ENCODE measurements around the gene CD101. TPM values are rescaled to one million over a fixed set of nuclear protein-coding genes. Genes with fewer than 3 reads are reported as not detected.
A peak's percentile ranks its signal among the peaks of the same experiment; 100 is the strongest.

CD101 gene
- total RNA-seq = 1 to 10 TPM in 1 of 2 donors, under 1 TPM in 1; 0.26 to 2.1 TPM

DNA sequence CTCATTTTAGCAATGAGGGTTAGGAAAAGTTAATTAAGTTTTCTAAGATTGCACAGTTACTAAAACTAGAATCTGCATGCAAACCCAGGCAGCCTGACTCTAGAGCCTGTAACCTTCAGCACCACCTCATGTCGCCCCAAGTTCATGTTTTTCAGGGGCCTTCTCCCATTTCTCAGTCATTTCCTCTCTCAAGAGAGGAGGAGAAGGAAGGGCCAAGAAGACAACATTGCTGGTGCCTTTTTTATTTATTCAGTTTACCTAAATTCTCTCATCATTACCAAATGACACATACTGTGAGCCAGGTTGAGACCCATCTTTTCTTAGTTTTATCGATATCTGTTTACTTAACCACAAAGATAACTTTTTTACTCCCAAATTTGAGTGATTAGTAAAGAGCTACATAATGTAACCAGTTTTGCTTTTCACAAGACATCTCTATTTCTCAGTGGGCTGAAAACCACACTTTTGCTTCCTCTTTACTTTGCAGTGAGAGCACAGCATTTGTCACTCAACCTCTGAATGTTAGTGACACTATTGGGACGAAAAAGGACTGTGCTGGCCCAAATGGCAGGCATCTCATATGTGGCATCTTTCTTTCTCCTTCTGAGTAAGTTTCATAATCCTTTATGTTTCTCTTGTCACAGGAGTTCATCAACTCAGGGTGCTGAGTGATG, at the start of gene CD101:
Gene CD101, plus strand, starts transcription at position 507 of the 674 bp plus-strand sequence. Its CDS starts 58 bp downstream, at position 565.
- Mint-ChIP-seq H3K4me3 (peak within 1 kb of the TSS; percentile 51), H3K4me1 (peaks cover 26% of the 10 kb centered on the region), H3K27ac (peak within 1 kb of the TSS; percentile 73), H3K9me3 (peaks cover 4% of the 10 kb centered on the region), H3K27me3 (no peaks in the 10 kb centered on the region), H3K36me3 (ENCODE audit: low read depth) (no peaks in the 10 kb centered on the region)
- peak; percentile 97 for ATAC-seq (replicated peaks)

DNA sequence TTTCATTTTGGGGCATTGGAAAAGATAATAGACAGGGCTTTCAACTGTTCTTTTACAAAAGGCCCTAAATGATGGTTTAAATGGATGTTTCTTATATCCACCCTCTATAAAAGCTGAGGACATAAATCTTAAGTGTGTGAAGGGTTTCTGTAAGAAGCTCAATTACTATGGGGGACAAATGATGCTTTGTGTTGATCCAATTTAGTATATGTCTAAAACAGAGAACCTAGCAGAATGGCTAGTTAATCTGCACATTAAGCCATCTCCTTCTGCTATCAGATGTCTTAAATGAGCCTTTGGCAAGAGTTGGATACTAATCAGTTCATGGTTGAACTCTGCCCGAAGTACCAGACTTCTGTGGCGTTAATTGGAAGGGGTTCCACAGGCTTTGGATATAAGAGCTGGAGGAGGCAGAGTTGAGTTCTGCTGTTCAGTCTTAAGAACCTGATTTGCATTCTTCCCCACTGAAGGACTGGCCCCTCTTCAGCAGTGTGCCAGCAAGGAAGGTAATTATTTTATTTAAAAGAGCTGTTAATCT, 48.8 kb upstream of the CD101 start:
- H3K9me3 Mint-ChIP-seq = no peaks in the 10 kb centered on the region
- H3K36me3 Mint-ChIP-seq (ENCODE audit: low read depth) = peaks cover 5% of the 10 kb centered on the region
- no peak overlapping the region for H3K4me3 Mint-ChIP-seq
- no peak for ATAC-seq (replicated peaks)
- H3K27me3 Mint-ChIP-seq = no peaks in the 10 kb centered on the region
- no peak overlapping the region for H3K27ac Mint-ChIP-seq
- no peaks in the 10 kb centered on the region for H3K4me1 Mint-ChIP-seq

DNA sequence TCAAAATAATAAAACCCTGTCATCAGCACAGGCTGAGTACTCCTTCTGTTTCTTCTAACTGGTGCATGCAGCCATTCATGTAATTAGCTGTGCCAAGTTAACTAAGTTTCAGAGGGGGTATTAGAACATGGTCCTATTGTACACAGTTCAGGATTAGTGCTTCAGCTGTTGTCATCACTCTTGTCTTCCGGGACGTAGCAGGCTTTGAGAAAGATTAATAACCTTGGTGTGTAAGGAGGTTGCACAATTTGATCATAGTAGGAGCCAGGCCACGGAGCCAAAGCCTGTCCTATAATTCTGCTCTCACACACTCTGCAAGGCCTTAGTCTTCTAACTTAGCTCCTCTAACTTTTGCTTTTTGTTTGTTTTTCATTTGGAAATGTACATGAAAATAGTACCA, 47.1 kb upstream of the CD101 start:
- Mint-ChIP-seq H3K4me3 (no peak overlapping the region), H3K27me3 (no peaks in the 10 kb centered on the region), H3K36me3 (ENCODE audit: low read depth) (peaks cover 5% of the 10 kb centered on the region), H3K9me3 (no peaks in the 10 kb centered on the region), H3K4me1 (no peaks in the 10 kb centered on the region), H3K27ac (no peak overlapping the region)
- ATAC-seq (replicated peaks) = no peak

DNA sequence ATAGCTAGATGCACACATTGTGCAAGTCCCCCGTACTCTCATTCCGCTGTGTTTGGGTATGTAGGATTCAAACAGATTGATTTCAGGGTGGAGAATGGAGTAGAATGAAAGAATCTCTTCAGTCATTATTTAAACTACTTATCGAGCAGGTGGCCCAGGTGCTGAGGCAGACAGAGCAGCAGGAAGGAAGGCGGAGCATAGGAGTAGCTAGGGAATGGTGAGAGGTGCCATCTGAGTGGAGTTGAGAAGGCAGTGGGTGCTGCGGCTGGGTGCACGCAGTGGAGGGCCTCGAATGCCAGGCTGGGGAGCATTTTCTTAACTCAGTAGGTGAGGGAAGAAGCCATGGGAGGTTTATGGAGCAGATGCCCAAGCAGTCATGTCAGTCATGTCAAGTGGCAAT, 45.2 kb upstream of the CD101 start:
- Mint-ChIP-seq H3K36me3 (ENCODE audit: low read depth) (no peaks in the 10 kb centered on the region), H3K27ac (no peak overlapping the region), H3K4me3 (no peak overlapping the region), H3K9me3 (no peaks in the 10 kb centered on the region), H3K4me1 (no peaks in the 10 kb centered on the region), H3K27me3 (no peaks in the 10 kb centered on the region)
- ATAC-seq (replicated peaks) = no peak

- no peaks in the 10 kb centered on the region for H3K9me3 Mint-ChIP-seq
- H3K27me3 Mint-ChIP-seq = no peaks in the 10 kb centered on the region
- H3K27ac Mint-ChIP-seq = no peak overlapping the region
- no peak for ATAC-seq (replicated peaks)
- no peaks in the 10 kb centered on the region for H3K4me1 Mint-ChIP-seq
- H3K4me3 Mint-ChIP-seq = no peak overlapping the region
- H3K36me3 Mint-ChIP-seq (ENCODE audit: low read depth) = no peaks in the 10 kb centered on the region
Measured at GRCh38 chr1:116957646-116958045, 43.9 kb upstream of the CD101 start.

DNA sequence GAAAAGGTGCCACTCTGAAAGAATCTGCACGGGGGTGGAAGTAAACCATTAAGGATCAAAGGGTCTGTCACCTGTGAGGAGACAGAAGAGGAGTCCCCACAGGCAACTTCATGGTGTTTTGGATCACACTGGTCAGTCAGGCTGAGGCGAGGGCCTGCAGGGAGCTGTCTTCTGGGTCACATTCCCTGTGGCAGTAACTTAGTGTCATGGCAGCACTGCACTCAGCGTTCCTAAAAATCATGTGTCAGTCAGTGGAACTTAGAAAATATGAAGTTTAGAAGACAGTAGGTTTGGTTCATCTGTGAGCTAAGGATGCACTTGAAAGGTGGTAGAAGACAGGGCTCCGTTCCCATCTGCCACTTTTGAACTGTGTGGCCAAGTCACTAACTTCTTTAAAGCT, 43.5 kb upstream of the CD101 start:
- no peaks in the 10 kb centered on the region for H3K4me1 Mint-ChIP-seq
- ATAC-seq (replicated peaks) = no peak
- H3K27ac Mint-ChIP-seq = no peak overlapping the region
- H3K27me3 Mint-ChIP-seq = no peaks in the 10 kb centered on the region
- no peak overlapping the region for H3K4me3 Mint-ChIP-seq
- H3K36me3 Mint-ChIP-seq (ENCODE audit: low read depth) = no peaks in the 10 kb centered on the region
- H3K9me3 Mint-ChIP-seq = no peaks in the 10 kb centered on the region

- no peak overlapping the region for H3K4me3 Mint-ChIP-seq
- no peaks in the 10 kb centered on the region for H3K27me3 Mint-ChIP-seq
- H3K27ac Mint-ChIP-seq = no peak overlapping the region
- no peak for ATAC-seq (replicated peaks)
- no peaks in the 10 kb centered on the region for H3K36me3 Mint-ChIP-seq (ENCODE audit: low read depth)
- H3K4me1 Mint-ChIP-seq = no peaks in the 10 kb centered on the region
- H3K9me3 Mint-ChIP-seq = no peaks in the 10 kb centered on the region
Measured at GRCh38 chr1:116958977-116959376, 42.6 kb upstream of the CD101 start.

GRCh38 chr1:116961606-116962005, 40.0 kb upstream of the CD101 start:
- H3K4me1 Mint-ChIP-seq = no peaks in the 10 kb centered on the region
- H3K27me3 Mint-ChIP-seq = no peaks in the 10 kb centered on the region
- H3K27ac Mint-ChIP-seq = no peak overlapping the region
- H3K9me3 Mint-ChIP-seq = no peaks in the 10 kb centered on the region
- no peaks in the 10 kb centered on the region for H3K36me3 Mint-ChIP-seq (ENCODE audit: low read depth)
- ATAC-seq (replicated peaks) = no peak
- no peak overlapping the region for H3K4me3 Mint-ChIP-seq

DNA sequence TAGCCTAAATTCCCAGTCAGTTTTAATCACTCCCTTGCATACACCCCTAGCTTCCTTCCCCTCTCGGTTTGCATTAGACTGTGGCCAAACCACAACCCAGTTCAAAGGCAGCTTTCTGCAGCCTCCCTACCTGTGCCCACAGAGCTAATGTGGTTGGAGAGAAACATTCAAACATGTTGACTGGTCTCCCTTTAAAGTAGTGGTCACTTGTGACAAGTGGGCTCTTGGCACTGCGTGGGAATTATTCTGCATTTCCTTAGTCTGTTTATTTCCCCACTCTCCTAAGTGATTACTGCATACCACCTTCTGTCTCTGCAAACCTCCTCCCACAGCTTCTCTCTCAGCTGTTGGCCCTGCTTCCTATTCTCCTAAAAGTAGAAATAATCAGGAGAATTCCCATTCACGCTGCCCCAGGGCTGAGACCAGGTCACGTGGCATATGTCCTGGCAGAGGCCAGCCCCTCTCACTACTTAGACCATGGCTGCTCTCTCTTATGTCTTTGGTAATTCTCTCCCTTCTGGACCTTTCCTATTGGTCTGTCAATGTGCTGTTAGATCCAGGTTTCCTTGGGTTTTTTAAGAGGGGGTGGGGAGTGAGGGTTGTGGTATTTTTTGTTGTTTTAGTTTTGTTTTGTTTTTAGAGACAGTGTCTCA, 38.4 kb upstream of the CD101 start:
- Mint-ChIP-seq H3K9me3 (no peaks in the 10 kb centered on the region), H3K27ac (no peak overlapping the region), H3K36me3 (ENCODE audit: low read depth) (no peaks in the 10 kb centered on the region), H3K27me3 (no peaks in the 10 kb centered on the region), H3K4me3 (no peak overlapping the region), H3K4me1 (no peaks in the 10 kb centered on the region)
- ATAC-seq (replicated peaks) = peak; percentile 52

GRCh38 chr1:116966791-116967190, 34.8 kb upstream of the CD101 start:
- no peak for ATAC-seq (replicated peaks)
- Mint-ChIP-seq H3K36me3 (ENCODE audit: low read depth) (no peaks in the 10 kb centered on the region), H3K9me3 (no peaks in the 10 kb centered on the region), H3K4me1 (no peaks in the 10 kb centered on the region), H3K4me3 (no peak overlapping the region), H3K27ac (no peak overlapping the region), H3K27me3 (no peaks in the 10 kb centered on the region)

DNA sequence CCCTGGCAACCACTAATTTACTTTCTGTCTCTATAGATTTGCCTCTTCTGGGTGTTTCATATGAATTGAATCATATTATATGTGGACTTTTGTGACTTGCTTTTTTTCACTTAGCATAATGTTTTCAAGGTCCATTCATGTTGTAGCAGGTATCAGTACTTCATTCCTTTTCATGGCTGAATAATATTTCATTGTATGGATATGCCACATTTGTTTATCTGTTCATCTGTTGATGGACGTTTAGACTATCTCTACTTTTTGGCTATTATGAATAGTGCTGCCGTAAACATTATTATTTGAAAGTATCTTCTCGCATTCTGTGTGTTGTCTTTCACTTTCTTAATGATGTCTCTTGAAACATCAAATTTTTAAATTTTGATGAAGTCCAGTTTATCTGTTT, 32.8 kb upstream of the CD101 start:
- Mint-ChIP-seq H3K9me3 (no peaks in the 10 kb centered on the region), H3K4me1 (no peaks in the 10 kb centered on the region), H3K27ac (no peak overlapping the region), H3K4me3 (no peak overlapping the region), H3K36me3 (ENCODE audit: low read depth) (no peaks in the 10 kb centered on the region), H3K27me3 (no peaks in the 10 kb centered on the region)
- no peak for ATAC-seq (replicated peaks)

DNA sequence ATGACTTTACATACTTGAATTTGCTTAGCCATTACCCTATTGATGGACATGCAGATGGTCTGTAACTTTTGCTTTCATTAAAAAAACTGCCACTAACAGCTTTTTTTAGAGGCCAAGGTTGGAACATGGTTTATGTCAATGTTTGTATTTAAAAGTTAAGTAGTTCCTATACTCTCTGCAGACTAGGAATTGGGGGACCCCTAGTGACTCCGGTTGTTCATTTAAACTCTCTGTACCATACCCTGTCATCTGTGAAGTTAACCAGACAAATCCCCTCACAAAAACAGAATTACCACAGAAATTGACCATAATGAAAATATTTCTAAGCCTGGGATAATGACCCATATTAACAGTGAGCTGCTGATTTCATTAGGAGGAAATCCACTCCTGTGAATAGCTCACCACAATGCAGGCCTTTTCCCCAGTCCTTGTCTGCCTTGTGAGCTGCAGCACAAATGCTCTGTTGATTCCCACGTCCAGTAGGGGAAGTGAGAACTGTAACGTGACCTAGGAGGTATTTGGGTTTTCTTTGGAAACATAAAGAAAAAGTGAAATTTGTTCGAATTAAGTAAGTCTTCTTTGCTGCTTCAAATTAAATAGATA, 30.2 kb upstream of the CD101 start:
- Mint-ChIP-seq H3K4me1 (no peaks in the 10 kb centered on the region), H3K4me3 (no peak overlapping the region), H3K9me3 (no peaks in the 10 kb centered on the region), H3K27ac (no peak overlapping the region), H3K27me3 (no peaks in the 10 kb centered on the region), H3K36me3 (ENCODE audit: low read depth) (no peaks in the 10 kb centered on the region)
- no peak for ATAC-seq (replicated peaks)

GRCh38 chr1:116971965-116972673, 29.4 kb upstream of the CD101 start:
- Mint-ChIP-seq H3K9me3 (no peaks in the 10 kb centered on the region), H3K36me3 (ENCODE audit: low read depth) (no peaks in the 10 kb centered on the region), H3K4me1 (no peaks in the 10 kb centered on the region), H3K4me3 (no peak overlapping the region), H3K27me3 (no peaks in the 10 kb centered on the region), H3K27ac (no peak overlapping the region)
- no peak for ATAC-seq (replicated peaks)

DNA sequence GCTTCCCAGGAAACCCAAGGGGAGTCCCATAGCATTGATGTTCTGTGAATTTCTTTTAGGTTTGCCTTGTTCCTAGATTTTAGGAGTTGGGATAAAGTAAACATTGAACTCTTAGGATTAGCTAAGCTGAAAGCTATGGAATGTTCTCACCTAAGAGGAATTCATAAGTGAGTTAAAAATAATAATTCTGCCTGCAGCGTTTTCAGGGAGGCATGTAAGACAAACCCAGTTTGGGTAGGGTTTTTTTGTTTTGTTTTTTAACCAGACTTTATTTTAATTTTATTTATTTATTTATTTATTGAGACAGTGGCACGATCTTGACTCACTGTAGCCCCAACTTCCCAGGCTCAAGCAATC, 28.9 kb upstream of the CD101 start:
- H3K27me3 Mint-ChIP-seq = no peaks in the 10 kb centered on the region
- no peaks in the 10 kb centered on the region for H3K9me3 Mint-ChIP-seq
- H3K4me3 Mint-ChIP-seq = no peak overlapping the region
- no peaks in the 10 kb centered on the region for H3K4me1 Mint-ChIP-seq
- no peaks in the 10 kb centered on the region for H3K36me3 Mint-ChIP-seq (ENCODE audit: low read depth)
- H3K27ac Mint-ChIP-seq = no peak overlapping the region
- ATAC-seq (replicated peaks) = no peak
